NCI-H524 (cell line): Measurements from ENCODE around the gene SH3YL1.
A peak's percentile ranks its signal among the peaks of the same experiment; 100 is the strongest.

Experiments
- DNase-seq, 2 experiments: peaks; one replicate each; lab custom pipeline; 2025; lab: John Stamatoyannopoulos, UW

The SH3YL1 gene, protein sequence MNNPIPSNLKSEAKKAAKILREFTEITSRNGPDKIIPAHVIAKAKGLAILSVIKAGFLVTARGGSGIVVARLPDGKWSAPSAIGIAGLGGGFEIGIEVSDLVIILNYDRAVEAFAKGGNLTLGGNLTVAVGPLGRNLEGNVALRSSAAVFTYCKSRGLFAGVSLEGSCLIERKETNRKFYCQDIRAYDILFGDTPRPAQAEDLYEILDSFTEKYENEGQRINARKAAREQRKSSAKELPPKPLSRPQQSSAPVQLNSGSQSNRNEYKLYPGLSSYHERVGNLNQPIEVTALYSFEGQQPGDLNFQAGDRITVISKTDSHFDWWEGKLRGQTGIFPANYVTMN

DNA sequence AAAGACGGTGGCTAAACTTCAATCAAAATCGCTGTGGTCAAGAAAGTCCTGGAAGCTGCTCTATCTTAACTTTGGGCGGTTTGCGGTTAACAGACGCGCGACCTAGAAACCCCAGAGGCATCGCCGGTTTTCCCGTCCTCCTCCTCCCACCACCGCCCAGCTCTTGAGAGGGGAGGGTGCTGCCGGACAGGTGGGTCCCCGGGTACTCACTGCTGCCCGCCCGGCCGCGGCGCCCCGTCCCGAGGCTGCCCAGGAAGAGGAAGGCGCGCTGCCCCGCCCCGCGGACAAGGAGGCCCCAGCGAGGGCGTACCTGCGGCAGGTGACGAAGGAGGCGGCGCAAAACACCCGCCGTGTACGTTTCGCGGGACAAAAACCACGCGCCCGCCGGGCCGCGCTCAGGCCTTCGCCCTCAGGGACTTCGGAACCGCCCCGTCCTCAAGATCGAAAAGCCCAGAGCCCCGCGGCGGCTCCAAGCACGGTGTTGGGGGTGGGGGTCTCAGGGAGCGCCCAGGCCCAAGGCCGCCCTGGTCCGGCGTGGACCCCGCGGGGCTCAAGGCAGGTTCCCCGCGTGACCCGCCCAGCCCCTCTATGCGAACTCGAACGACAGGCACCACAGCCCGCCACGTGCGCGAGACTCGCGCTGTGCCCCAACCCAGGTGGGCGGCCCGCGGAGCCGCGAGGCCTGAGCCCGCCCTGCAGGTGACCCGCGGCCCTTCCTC is at the start of gene SH3YL1:
SH3YL1 (minus strand) TSS at position 259 of the 719 bp plus-strand sequence; CDS start at position 211, 48 bp downstream.
- no peak for DNase-seq

DNA sequence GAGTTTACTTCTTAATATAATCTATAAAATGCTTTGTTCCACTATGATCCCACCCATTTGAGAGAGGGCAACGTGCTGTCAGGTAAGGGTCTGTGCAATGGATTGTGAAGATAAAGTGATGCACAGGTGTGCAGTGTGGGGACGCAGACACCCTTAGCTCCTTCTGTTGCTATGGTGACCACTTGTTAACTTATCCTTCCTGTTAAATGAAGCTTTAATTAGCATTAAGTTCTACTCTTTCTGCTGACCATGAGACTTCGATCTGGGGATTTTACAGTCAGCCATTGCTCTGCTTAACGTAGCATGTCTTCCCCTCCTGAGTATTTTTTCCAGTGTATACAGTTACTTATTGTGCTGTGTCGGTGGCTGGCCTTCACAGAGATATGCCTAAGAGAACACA is 47.2 kb upstream of the SH3YL1 start:
- peak in 1 of 2 experiments; percentile 12 for DNase-seq

DNA sequence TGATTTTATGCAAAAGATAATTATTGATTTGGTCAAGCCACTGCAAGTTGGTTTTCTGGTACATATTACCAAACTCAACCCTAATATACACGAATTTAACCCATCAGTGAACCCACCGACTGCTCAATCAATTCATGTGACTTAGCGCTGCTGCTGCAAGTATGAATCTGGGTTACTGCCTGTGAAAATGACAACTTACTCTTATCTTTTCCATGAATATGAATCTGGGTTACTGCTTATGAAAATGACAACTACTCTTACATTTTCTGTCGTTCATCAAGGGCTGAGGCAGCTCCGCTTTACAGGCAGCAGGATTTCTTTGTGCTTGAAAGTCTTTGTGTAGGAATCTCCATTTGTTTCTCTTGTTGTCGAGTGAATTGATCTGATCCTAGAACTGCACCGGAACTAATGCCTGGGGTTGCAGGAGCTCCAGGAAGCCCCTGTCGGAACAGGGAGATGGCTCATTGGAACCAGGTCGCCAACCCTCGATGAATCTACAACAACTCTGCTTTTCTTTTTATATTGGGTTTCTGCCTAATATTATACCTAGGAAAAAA is 46.2 kb upstream of the SH3YL1 start:
- no peak for DNase-seq

DNA sequence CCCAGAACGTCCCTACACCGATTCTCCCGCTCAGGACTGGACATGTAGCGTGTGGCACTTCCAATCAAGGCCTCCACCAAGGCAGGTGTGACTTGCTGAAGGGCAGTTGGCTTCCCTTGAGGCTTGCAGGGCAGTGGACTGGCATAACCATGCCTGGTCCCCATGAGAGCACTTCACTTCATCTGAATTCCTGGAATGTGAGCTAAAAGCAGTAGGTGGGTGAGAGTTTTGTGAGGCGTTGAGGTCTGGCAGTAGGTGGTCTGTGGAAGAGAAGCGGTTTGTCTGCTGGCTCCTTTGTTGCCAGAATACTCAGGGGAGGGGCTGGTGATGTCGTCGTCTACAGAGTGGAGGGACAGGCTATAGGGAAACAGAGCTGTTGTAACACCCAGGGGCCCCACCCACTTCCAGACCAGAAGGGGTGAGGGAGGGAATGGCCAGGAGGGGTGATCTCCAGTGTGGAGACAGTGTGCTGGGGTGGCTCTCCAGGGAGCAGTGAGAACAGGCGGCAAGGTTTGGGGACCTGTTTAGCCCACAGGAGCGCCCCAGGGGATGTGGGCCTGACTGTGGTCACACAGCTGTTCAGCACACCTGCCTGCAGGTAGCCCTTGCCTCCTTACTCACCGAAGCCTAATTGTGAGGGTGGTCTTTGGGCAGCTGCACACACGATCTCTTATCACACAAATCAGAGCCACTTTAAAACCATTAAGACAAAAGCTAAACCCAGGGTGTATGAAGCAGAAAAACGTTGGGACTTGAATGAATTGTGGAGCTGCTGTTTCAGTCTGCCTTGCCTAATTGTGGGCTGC is 45.5 kb upstream of the SH3YL1 start:
- no peak for DNase-seq

DNA sequence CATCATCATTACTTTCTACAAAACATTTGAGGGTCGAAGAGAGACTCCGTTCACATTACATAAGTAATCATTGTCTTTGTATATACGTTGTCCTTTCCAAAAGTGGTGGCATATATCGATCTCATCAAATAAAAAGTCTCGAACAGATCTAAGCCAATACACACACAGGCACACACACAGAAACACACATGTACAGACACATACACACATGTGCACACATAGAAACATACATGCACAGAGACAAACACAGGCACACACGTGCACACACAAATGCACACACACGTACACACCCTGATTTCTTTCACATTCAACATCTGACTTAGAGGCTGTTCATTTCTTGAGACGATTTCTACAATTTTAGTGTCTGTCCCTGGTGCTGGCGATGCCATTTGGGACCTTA is 41.5 kb upstream of the SH3YL1 start:
- no peak for DNase-seq

DNA sequence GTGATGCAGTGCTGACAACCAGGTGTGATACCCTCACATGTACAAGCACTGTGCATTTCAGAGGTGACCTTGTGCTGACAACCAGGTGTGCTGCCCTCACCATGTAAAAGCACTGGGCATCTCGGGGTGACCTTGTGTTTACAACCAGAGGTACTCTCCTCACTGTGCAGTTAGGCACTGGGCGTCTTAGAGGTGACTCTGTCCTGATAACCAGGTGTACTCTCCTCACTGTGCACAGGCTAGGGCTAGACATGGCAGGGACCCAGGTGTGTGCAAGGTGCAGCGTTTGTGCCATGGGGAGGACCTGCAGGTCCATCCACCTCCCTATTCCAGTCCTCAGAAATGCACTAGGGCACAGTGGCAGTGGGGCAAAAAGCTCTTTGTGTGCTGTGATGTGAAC is 32.5 kb upstream of the SH3YL1 start:
- DNase-seq: no peak

DNA sequence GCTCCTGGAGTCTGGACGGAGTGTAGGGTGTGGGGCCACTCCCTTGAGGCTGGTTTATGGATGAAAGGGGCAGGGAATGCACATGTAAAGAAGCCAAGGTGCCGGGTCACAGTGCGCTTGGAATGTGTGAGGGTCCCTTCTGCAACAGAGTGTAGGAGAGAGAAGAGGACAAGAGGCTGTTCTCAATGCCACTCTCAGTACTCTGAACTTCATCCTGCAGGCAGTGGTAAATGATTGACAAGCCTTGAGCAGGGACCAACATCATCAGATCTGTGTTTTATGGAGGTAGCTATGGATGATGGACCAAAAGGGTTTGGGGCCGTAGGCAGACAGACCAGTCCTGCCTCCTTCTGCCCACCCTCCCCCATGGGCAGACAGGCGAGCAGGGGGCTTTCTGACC is 31.3 kb upstream of the SH3YL1 start:
- DNase-seq: no peak

DNA sequence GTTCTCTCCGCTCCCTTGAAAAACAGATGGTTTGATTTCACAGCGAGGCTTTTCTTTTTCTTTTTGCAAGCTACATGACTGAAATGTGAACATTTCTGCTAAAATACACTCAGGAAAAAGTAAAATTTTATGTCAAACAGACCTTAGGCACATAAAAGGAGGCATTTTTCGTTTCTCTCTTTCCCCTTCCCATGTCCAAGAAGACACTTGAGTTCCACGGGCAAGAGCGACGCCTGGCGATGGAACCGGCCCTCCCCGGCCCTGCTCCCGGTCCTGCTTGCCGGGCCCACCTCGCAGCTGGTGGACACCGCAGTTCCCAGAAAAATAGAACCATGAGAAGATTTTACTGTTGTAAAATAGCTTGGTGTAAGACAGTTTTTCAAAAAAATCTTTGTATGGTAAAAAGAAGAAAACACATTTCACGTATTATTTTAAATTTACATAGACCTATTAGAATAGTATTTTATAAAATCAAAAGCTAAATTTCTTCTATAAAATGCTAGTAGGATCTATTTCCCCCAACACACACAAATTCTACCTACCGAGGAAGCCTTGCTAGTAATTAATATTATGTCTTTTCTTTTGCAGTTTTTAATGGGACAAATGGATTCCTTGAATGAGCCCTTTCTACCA is 26.4 kb upstream of the SH3YL1 start:
- DNase-seq: peak; percentile 49 to 69

DNA sequence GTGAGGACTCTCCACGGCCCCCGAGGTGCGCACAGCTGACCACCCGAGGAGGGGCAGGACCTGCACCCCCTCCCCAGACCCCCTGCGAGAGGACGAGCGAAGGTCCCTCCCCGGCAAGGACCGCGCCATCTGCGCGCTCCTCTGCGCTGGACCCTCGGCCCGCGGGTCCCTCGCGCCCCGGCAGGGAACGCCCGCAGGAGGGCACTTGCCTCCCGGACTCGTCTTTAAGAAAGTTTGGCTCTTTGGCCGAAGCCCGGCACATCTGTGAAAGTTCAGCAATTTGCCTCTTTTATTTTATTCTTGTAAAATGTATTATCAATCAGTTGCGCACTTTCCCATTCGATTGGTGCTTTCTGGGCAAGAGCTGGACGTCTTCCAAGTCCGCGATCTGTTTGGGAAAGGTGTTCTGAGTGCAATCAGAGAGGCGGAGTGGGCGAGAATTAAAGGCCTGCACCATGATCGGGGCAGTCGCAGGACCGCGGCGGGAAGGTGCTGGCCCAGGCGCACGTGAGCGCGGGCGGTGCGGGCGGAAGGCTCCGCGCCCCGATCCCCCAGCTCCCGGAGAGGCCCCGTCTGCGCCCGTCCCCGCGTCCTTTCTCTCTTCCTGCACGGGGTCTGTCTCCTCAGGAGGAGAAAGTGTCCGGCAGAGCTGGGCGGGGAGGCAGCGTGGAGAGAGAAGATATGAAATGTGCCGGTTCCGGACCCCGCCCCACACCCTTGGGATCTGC is 25.7 kb upstream of the SH3YL1 start:
- peak in 1 of 2 experiments; percentile 33 for DNase-seq

DNA sequence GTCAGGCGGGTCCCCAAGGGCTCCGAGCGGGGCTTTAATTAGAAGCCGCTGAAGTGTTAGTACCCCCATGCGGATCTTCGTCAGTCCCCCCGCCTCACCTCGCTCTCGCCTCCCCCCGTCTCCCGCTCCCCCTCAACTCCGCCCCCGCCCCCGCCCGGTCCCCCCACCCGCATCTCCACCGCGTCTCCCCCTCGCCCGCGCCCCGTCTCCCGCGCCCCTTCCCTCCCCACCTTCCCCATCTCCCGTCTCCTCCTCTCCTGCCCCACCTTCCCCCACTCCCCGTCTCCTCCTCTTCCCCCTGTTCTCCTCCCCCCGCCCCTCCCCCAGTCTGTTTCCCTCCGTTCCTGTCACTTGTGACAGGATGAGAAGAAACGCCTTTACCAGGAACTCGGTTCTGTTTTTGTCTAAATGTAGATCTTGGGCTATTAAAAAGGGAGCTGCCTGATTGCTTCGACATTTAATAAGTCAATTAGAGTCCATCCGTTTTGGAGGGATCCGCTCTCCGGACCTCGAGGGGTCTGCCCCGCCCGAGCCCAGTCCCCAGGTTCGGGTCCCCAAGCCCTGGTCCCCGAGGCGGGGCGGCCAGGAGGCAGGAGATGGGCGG is 25.0 kb upstream of the SH3YL1 start:
- DNase-seq: no peak

DNA sequence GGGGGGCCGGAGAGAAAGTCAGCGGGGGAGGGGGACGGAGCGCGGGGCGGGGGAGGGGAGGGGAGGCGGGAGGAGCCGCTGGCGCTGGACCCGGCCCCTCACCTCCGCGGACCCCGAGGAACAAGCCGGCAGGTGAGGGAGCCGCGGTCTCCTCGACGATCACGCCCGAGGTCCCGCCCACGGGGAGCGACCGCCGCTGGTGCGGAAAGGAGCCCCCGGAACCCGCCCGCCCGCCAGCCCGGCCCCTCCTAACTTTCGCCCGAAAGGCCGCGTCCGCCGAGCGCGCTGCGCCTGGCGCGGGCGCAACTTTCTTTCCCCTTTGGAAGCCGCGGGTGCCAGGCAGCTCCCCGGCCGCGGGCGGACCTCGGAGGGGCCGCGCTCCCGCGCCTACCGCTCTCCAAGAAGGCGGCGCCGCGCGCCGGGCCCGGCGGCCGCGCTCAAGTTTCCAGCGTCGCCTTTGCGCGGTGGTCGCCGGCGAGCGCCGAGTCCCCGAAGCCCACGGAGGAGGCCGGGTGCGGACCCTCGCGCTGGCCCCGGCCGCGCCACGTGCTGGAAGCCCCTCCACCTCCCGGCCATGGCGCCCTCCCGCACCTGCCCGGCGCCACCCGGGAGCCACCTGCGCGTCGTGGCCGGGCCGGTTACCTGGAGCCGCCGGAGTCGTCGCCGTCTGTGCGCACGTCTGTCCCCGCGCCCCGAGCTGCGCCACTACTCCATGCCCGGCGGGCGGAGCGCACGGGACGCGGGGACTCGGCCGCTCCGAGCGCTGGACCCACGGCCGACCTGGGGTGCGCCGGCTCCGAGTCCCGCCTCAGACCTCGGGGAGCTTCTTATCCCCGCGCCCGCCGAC is 24.3 kb upstream of the SH3YL1 start, which contains the start of gene ALKAL2:
ALKAL2 (minus strand) TSS at position 181 of the 847 bp plus-strand sequence. CDS start 256 bp downstream, outside the sequence.
- peak in 1 of 2 experiments; percentile 15 for DNase-seq

DNA sequence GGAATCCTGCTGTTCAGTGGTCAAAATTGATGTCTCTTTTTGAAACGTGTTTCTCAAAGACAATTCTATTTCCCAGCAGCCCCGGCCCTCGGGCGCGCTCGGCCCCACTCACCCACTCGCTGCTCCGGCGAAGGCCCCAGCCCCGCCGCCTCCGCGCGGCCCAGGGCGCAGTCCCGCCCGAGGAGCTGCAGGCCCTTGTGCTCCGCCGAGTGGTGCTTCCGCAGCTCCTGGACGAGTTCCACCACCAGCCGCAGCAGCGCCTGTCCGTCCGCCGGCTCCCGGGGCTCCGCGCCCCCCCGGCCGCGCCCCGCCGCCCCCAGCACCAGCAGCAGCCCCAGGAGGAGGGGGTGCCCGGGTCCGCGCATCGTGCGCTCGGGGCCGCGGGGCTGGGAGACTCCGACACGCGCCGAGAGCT is 23.6 kb upstream of the SH3YL1 start:
- DNase-seq: peak in 1 of 2 experiments; percentile 23

DNA sequence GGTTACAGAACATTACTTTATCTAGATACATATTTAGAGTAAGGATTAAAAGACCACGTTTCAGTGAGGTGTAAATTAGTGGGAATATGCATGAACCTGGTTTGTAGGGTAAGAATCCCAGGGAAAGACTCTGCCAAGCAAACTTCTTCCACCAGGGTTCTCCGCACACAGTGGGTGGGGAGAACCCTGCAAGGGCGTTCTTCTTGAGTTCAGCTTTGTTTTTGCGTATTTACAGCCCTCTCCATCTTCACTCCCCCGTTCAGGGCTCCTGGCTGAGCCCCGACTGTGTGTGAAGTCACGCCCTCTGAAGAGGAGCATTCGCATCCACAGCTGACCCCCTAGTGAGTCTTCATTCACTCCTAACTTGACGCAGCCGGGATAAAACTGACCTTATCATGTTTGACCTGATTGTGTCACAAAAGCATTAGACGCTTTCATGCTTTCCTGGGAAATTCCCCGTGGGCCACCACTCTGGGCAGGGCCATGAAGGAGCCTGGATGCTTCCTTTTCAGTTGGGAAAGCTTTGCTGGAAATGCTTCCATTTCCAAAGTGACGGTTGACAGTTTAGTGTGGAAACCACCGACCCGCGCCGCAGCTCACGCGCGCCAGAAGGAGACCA is 23.1 kb upstream of the SH3YL1 start:
- no peak for DNase-seq

DNA sequence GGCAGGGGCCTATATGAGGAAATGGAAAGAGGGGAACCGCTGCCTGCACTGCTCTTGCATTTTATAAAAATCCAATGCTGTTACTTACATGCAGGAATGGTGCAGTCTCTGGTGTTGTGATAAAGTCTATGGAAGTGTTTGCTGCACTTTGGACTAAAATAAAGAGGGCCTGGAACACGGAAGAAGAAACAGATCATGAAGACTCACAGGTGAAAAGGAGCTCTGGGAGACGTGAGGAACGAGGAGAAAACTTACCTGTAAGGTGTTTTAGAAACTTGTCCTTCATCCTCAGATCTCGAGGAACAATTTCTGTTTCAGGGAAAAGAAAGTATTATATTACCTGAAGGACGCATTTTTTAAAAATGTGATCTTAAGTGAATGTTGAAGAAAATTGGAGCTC is 22.2 kb upstream of the SH3YL1 start:
- DNase-seq: no peak

DNA sequence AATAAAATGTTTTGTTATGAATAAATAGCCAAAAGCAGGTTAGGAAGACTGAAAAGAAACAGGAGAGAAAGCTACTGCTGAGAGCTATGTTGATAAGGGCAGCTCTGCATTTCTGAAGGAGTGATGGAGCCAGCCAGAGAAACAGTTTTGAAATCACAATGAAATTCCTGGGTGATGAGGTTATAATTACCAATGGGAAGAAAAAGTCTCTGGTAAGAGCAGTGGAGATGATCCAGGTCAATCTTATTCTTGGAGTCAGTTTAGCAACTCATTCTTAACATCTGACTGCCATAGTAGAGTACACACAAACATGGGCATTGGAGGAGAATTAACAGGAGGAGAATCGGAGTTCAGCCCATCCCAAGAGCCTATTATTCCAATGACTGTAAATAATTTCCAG is 21.7 kb upstream of the SH3YL1 start:
- no peak for DNase-seq

DNA sequence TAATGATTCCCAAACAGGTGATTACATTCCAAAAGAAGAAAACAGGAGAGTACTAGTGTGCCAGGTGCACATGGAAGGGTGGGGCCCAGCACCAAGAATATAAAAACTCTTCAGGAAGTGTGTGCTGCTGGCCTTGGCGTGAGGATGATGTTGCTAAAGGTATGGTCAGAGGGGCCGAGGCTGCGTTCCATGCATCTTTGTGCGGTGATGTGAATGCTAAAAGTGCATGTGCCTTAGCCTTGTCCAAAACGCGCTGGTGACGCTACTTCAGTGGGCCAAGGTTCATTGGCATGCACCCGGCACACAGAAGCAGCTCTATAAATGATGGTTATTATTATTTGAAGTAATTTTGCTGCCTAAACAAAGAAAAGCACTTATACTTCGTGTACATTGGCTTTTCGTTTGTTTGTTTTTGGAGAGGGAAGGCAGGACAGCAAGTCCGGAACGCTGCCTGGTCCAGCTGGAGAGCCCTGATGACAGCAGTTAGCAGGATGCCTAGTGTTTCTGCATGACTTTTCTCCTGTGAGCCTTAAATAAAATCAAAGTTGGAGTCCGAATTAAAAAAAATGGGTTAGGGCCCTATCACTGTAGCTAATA is 21.2 kb upstream of the SH3YL1 start:
- no peak for DNase-seq

DNA sequence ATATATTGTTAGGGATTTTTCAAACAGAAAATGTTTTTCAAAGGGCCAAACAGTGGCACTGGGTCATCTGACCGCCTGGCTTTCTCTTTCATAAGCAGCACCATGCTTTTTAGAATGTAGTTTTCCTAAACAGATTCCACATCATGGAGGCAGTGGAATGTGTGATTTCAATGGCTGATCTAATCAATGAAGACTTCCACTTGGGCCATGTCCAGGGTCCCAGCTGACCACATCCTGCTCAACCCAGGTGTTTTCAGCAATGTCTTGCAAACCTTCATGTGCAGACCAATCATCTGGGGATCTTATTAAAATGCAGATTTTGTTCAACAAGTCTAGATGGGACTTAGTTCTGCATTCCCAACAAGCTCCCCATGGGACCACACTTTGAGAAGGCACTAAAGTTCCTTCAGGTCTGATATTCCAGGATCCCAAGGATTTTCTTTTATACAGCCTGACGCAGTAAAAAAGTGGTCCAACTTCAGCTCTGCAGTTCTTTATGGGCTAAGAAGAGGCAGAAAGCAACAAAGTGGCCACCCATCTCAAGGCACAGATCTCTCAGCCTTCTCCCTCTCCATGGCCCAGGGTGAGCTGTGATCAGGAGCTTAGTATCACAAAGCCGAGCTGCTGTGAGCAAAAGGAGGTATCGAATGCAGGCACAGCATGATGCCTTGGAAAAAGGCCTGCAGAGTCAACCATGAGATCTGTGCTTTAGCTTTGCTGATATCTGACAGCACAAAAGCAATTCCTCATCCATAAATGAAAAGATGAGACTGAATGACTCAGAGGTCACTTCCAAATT is 20.4 kb upstream of the SH3YL1 start:
- no peak for DNase-seq
